ENCODE results near the gene MMP20. TPM values are rescaled to one million over a fixed set of nuclear protein-coding genes. Genes with fewer than 3 reads are reported as not detected.

MMP20 gene
- total and polyA plus RNA-seq, 2 donors from 2014 or later: not detected

DNA sequence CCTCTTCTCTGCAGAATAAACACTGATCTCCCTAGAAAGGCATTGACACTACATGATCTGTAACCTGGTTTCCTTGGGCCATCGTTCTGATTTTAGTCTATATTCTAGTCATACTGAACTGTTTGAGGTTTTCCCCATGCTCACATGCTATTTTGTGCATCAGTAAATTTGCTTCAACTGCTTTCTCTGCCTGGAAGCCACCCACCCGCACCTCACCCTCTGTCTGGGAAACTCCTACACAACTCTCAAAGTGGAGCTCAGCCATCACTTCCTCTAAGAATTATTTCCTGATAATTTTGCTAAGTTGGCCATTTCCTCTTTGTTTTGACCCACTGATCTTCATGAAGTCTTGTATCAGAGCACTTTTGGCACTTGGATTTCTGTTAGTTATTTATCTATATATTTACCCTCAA lies 36.1 kb downstream of the MMP20 start:
- no peak overlapping the region for H3K27ac ChIP-seq (ENCODE audit: low read depth in 2 of 2, low read length in 2 of 2)
- H3K4me3 ChIP-seq (ENCODE audit: low read length in 3 of 3): no peak overlapping the region
- H3K4me1 ChIP-seq (ENCODE audit: control insufficient read depth in 2 of 3, insufficient read depth in 2 of 3, low read depth in 1 of 3, low read length in 3 of 3): no peaks in the 10 kb centered on the region
- no peaks in the 10 kb centered on the region for H3K9me3 ChIP-seq (ENCODE audit: control insufficient read depth in 2 of 3, insufficient read depth in 1 of 3, low read length in 3 of 3)
- TF ChIP-seq, protein P1, sequence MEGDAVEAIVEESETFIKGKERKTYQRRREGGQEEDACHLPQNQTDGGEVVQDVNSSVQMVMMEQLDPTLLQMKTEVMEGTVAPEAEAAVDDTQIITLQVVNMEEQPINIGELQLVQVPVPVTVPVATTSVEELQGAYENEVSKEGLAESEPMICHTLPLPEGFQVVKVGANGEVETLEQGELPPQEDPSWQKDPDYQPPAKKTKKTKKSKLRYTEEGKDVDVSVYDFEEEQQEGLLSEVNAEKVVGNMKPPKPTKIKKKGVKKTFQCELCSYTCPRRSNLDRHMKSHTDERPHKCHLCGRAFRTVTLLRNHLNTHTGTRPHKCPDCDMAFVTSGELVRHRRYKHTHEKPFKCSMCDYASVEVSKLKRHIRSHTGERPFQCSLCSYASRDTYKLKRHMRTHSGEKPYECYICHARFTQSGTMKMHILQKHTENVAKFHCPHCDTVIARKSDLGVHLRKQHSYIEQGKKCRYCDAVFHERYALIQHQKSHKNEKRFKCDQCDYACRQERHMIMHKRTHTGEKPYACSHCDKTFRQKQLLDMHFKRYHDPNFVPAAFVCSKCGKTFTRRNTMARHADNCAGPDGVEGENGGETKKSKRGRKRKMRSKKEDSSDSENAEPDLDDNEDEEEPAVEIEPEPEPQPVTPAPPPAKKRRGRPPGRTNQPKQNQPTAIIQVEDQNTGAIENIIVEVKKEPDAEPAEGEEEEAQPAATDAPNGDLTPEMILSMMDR (IDR thresholded peaks at IDR 0.05; ENCODE audit: borderline replicate concordance, extremely low read depth, insufficient read depth): no peak
- no peak overlapping the region for H3K9ac ChIP-seq (ENCODE audit: low read length in 3 of 3)
- no peaks in the 10 kb centered on the region for H3K36me3 ChIP-seq (ENCODE audit: control insufficient read depth in 2 of 3, insufficient read depth in 3 of 3, low read length in 3 of 3)
- intact Hi-C loops (cut with DNase I): no loop called here
- no peaks in the 10 kb centered on the region for H3K27me3 ChIP-seq (ENCODE audit: control insufficient read depth, insufficient read depth, low read length)
- no peak for FAIRE-seq
- no peak for DNase-seq

DNA sequence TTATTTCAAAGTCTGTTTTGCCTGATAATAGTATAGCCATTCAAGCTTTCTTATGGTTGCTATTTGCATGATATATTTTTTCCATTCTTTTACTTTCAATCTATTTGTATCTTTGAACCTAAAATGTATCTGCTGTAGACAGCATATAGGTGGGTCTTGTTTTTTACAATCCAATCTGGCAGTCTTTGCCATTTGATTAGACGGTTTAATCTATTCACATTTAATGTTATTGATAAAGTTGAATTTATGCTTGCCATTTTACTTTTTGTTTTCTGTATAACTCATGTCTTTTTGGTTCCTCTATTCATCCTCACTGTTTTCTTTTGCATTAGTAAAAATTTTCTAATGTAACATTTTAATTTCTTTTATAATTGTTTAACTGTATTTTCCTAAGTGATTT lies 37.4 kb downstream of the MMP20 start:
- FAIRE-seq (no peak), DNase-seq (no peak)
- no peaks in the 10 kb centered on the region for H3K36me3 ChIP-seq (ENCODE audit: control insufficient read depth in 2 of 3, insufficient read depth in 3 of 3, low read length in 3 of 3)
- H3K4me3 ChIP-seq (ENCODE audit: low read length in 3 of 3): no peak overlapping the region
- H3K9ac ChIP-seq (ENCODE audit: low read length in 3 of 3): no peak overlapping the region
- TF ChIP-seq, protein P1 (IDR thresholded peaks at IDR 0.05; ENCODE audit: borderline replicate concordance, extremely low read depth, insufficient read depth): no peak
- no peak overlapping the region for H3K27ac ChIP-seq (ENCODE audit: low read depth in 2 of 2, low read length in 2 of 2)
- no peaks in the 10 kb centered on the region for H3K27me3 ChIP-seq (ENCODE audit: control insufficient read depth, insufficient read depth, low read length)
- no peaks in the 10 kb centered on the region for H3K9me3 ChIP-seq (ENCODE audit: control insufficient read depth in 2 of 3, insufficient read depth in 1 of 3, low read length in 3 of 3)
- intact Hi-C loops (cut with DNase I): no loop called here
- H3K4me1 ChIP-seq (ENCODE audit: control insufficient read depth in 2 of 3, insufficient read depth in 2 of 3, low read depth in 1 of 3, low read length in 3 of 3): no peaks in the 10 kb centered on the region

DNA sequence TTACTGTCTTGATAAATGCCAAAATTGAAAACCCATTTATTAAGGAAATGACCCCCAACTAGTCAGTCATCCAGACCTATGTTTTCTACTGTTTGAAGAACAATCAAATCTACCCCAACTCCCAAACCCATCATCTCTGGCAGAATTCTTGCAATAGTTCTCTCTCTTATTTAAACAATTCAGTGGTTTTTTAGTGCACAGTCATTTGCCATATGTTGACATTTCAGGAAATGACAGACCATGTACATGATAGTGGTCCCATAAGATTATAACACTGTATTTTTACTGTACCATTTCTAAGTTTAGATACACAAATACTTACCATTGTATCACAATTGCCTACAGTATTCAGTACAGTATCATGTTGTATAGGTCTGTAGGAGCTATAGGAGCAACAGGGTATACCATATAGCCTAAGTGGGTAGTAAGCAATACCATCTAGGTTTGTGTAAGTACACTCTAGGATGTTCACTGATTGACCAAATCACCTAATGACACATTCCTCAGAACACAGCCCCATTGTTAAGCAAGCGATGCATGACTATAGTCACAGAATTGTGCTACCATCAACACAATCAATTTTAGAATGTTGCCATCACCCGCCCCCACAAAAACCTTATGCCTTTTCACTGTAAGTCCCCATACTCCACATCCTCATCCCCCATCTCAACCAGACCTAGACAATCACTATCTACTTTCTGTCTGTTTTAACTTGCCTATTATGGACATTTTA lies 41.8 kb downstream of the MMP20 start:
- H3K9me3 ChIP-seq (ENCODE audit: control insufficient read depth in 2 of 3, insufficient read depth in 1 of 3, low read length in 3 of 3): no peaks in the 10 kb centered on the region

More for the DNA sequence above, 41.8 kb downstream of the MMP20 start:
- Histone ChIP-seq H3K36me3 (ENCODE audit: control insufficient read depth in 2 of 3, insufficient read depth in 3 of 3, low read length in 3 of 3) (no peaks in the 10 kb centered on the region), H3K9ac (ENCODE audit: low read length in 3 of 3) (no peak overlapping the region), H3K4me1 (ENCODE audit: control insufficient read depth in 2 of 3, insufficient read depth in 2 of 3, low read depth in 1 of 3, low read length in 3 of 3) (peaks cover 0 to 3% (median 3%) of the 10 kb centered on the region in 3 donors), H3K4me3 (ENCODE audit: low read length in 3 of 3) (no peak overlapping the region), H3K27me3 (ENCODE audit: control insufficient read depth, insufficient read depth, low read length) (no peaks in the 10 kb centered on the region), H3K27ac (ENCODE audit: low read depth in 2 of 2, low read length in 2 of 2) (no peak overlapping the region)
- intact Hi-C loops (cut with DNase I): no loop called here
- TF ChIP-seq, protein P1 (IDR thresholded peaks at IDR 0.05; ENCODE audit: borderline replicate concordance, extremely low read depth, insufficient read depth): no peak
- DNase-seq: no peak
- FAIRE-seq: no peak

Data from kidney (tissue), 14 donors.